Occipital lobe (tissue), 2 donors: ENCODE results near the gene GNG10. TPM values are rescaled to one million over a fixed set of nuclear protein-coding genes. Genes with fewer than 3 reads are reported as not detected.
"Not testable (repeated sequence)": the region's sequence is repeated elsewhere in the genome, so short reads cannot be mapped to it uniquely, and the experiment has no call there.

Experiments used
- DNase-seq: peaks from one replicate; lab custom pipeline; 2025; lab: John Stamatoyannopoulos, UW
- total RNA-seq: library from RNA; depleted of rRNA; stranded (reverse); fragments of >200 nt; gene quantifications from one replicate; pipeline ENCODE4 v1.2.3, GENCODE V29; 2014

GNG10 gene
- total RNA-seq, 1 donor from 2014 or later = 37.4 TPM

GRCh38 chr9:111649016-111649415, 12.4 kb upstream of the GNG10 start:
- DNase-seq = no peak

- DNase-seq = no peak
Measured at GRCh38 chr9:111657051-111657450, 4.4 kb upstream of the GNG10 start.

- DNase-seq = no peak
Measured at GRCh38 chr9:111658943-111659342, 2.5 kb upstream of the GNG10 start.

- no peak for DNase-seq
Measured at GRCh38 chr9:111659691-111660090, 1.7 kb upstream of the GNG10 start.

GRCh38 chr9:111661802-111662521, 557 bp downstream of the GNG10 start:
- DNase-seq = peak; percentile 42

- no peak for DNase-seq
Measured at GRCh38 chr9:111662576-111663300, 1.3 kb downstream of the GNG10 start.

- DNase-seq = no peak
Measured at GRCh38 chr9:111663301-111663823, 2.0 kb downstream of the GNG10 start.

GRCh38 chr9:111668026-111668573, 6.7 kb downstream of the GNG10 start:
- DNase-seq = no peak

GRCh38 chr9:111668601-111669000, 7.2 kb downstream of the GNG10 start:
- DNase-seq = not testable (repeated sequence)

- no peak for DNase-seq
Measured at GRCh38 chr9:111674319-111674718, 12.9 kb downstream of the GNG10 start.

GRCh38 chr9:111676116-111676515, 14.7 kb downstream of the GNG10 start:
- no peak for DNase-seq

GRCh38 chr9:111678293-111678692, 16.9 kb downstream of the GNG10 start:
- no peak for DNase-seq

GRCh38 chr9:111679199-111679598, 17.8 kb downstream of the GNG10 start:
- no peak for DNase-seq

GRCh38 chr9:111683392-111683791, 22.0 kb downstream of the GNG10 start:
- no peak for DNase-seq

GRCh38 chr9:111691672-111692329, 30.4 kb downstream of the GNG10 start:
- no peak for DNase-seq

- DNase-seq = no peak
Measured at GRCh38 chr9:111696796-111697195, 35.4 kb downstream of the GNG10 start.

- no peak for DNase-seq
Measured at GRCh38 chr9:111700776-111701175, 39.4 kb downstream of the GNG10 start.

GRCh38 chr9:111704503-111704902, 43.1 kb downstream of the GNG10 start:
- DNase-seq = no peak

GRCh38 chr9:111711548-111711947, 50.1 kb downstream of the GNG10 start:
- no peak for DNase-seq

- no peak for DNase-seq
Measured at GRCh38 chr9:111712369-111712768, 51.0 kb downstream of the GNG10 start.

- no peak for DNase-seq
Measured at GRCh38 chr9:111715471-111715870, 54.1 kb downstream of the GNG10 start.

- no peak for DNase-seq
Measured at GRCh38 chr9:111719541-111719940, 58.1 kb downstream of the GNG10 start.
